ENCODE results near the gene PTPN6.
A peak's percentile ranks its signal among the peaks of the same experiment; 100 is the strongest.
"Not testable (repeated sequence)": the region's sequence is repeated elsewhere in the genome, so short reads cannot be mapped to it uniquely, and the experiment has no call there.

The PTPN6 gene

DNA sequence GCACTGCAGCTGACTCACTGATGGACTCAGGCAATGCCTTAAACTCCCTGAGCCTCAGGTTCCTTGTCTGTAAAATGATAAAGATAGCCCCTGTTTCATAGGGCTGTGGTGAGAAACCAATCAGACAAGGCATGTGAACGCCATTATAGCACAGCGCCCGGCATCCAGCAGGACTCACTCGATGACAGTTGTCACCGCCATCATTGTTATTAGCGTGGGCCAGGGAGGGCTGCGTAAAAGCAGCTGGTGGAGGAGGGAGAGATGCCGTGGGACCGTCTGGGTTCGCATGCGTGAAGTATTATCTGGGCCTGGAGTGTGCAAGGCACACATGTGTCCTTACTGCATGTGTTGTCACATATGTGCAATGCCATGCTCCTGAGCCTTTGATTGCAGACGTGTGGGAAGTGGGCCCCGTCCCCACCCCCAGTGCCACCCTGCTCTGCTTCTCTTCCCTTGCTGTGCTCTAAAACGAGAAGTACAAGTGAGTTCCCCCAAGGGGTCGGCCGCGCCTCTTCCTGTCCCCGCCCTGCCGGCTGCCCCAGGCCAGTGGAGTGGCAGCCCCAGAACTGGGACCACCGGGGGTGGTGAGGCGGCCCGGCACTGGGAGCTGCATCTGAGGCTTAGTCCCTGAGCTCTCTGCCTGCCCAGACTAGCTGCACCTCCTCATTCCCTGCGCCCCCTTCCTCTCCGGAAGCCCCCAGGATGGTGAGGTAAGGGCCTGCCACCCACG, at the start of gene PTPN6:
PTPN6 (plus strand) TSS at position 546 of the 730 bp plus-strand sequence; CDS start at position 703, 157 bp downstream.
- DNase-seq (ENCODE audit: low spot score), result peak; percentile 64

DNA sequence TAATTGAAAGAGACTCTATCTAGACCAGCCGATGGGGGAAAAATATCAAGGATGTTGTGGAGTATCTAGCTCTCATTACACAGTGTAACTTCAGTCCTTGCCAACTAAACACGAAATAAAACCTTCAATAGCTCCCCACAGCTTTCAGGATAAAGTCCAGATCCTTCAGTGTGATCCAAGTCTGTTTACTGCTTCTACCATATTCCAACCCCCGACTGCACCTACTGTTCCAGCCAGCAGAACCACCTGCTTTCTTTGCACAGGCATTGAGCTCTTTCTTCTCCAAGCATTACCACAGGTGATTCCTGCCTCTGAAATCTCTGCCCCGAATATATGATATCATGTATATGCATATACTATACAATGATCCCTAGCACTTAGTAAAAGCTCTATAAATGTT, 48.7 kb upstream of the PTPN6 start:
- no peak for DNase-seq (ENCODE audit: low spot score)

DNA sequence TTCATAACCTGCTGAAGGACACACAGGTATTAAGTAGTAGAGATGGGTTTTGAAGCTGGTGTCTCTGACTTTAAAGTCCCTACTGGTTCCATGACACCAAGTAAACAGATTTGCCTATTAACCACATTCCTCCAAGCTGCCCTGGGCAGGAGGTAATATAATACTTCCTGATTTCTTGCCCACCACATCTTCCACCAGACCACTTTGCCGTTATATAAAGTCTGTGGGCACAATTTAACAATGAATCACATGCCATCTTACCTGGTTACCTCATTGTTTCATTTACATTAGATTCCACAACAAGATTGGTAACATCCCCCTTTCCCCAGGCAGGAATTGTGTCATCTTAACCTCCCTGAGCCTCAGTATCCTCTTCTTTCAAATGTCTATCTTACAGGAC, 47.4 kb upstream of the PTPN6 start:
- no peak for DNase-seq (ENCODE audit: low spot score)

DNA sequence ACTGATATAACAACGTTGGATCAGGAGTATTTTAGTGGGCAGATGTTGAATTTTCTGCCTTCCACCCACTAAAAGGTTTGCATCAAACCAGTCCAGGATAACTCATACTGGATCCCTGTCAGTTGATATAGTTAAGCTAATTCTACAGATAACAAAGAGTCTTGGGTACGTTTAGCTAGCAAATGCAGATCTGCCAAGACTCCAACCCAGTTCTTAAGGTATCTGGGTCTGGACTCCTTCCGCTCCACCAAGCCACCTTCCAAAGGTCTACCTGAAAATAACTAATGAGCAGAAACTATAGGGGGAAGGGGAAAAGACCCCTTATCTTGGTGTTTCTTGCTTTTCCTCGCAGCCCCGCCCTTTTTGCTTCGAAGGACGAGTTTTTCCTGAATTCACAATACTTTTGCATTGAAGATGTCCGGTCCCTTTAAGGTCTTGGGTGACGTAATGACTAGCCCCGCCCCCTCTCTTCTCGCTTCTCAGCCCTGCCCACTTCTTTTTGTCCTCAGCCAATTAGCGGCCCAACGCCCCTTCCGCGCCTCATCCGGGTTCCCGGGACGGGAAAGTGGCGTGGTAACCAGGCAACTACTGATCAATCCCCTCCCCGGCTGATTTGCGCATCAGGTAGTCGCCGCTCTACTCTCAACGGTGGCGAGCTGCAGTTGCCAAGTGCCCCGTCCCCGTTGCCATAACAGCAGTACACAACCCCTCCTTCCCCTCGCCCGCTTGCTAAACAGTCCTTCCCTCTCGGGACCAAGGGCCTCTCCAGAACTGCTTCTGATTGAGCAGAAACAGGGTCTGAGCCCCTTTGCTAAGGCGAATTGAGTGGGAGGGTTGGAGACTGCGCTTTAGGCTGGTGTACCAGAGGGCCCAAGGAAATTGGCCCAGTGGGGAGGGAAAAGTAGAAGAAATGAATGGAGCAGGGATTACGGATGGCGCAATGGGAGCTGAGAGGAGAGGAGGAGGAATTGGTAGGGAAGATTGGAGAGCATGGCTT, 46.6 kb upstream of the PTPN6 start, which contains the start of gene LRRC23:
LRRC23 (plus strand) TSS at position 543 of the 997 bp plus-strand sequence. CDS start 812 bp downstream, outside the sequence.
- peak; percentile 94 for DNase-seq (ENCODE audit: low spot score)

DNA sequence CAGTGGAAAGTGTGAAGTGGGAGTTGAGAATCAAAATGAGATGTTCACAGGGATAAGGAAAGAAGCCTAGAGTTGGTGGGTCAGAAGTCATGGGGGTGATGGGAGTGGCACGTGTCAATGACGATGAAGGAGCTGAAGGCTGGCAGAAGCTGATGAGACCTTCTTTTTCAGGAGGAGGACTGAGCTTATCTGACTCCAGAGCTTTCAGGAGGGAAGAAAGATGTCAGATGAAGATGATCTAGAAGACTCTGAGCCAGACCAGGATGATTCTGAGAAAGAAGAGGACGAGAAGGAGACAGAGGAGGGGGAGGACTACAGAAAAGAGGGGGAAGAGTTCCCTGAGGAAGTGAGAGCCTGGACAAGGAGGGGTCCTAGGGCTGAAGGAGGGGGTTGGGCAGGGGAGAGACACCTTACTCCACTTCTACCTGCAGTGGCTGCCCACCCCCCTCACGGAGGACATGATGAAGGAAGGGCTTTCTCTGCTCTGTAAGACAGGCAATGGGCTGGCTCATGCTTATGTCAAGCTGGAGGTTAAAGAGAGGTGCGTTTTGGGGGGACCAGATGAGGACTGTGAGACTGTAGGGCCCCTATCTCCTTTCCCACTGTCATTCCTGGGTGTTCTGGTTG, 45.6 kb upstream of the PTPN6 start:
- no peak for DNase-seq (ENCODE audit: low spot score)

DNA sequence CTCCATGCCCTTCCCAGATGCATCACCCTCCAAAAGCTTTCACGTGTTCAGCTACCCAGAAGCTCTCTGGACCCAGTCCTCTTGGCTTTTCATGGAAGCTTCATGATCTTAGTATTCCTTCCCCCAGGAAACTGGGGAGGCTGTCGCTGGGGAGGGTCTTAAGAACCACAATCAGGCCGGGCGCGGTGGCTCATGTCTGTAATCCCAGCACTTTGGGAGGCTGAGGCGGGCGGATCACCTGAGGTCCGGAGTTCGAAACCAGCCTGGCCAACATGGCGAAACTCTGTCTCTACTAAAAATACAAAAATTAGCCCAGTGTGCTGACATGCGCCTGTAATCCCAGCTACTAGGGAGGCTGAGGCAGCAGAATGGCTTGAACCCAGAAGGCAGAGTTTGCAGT, 43.0 kb upstream of the PTPN6 start:
- DNase-seq (ENCODE audit: low spot score), result not testable (repeated sequence)

DNA sequence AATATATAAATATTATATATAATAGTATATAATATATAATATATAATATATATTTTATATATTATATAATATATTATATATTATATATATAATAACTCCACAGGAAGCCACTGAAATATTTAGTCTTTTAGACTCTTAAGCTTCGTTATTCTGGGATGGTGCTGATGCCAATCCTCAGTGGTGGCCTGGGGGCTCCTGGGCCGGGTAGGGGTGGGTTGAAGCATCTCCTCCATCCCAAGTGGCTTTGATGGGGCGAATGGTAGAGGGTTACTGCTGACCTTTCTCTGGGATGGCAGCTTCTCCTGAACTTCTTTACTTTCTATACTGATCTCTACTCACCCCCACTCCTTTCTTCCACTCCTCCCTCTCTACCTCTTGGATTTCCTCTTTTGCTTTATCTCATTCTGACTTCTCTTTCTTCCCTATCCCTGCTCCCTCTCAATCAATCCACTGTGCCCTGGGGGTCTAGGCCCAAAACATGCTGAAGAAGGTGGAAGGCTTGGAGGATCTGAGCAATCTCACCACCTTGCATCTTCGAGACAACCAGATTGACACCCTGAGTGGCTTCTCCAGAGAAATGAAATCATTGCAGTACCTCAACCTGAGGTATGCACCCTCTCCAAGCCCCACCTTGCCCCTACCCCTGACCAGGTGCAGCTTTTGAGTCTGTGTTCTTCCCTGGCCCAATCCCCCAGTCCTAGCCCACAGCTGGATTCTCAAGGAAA, 41.6 kb upstream of the PTPN6 start:
- no peak for DNase-seq (ENCODE audit: low spot score)

DNA sequence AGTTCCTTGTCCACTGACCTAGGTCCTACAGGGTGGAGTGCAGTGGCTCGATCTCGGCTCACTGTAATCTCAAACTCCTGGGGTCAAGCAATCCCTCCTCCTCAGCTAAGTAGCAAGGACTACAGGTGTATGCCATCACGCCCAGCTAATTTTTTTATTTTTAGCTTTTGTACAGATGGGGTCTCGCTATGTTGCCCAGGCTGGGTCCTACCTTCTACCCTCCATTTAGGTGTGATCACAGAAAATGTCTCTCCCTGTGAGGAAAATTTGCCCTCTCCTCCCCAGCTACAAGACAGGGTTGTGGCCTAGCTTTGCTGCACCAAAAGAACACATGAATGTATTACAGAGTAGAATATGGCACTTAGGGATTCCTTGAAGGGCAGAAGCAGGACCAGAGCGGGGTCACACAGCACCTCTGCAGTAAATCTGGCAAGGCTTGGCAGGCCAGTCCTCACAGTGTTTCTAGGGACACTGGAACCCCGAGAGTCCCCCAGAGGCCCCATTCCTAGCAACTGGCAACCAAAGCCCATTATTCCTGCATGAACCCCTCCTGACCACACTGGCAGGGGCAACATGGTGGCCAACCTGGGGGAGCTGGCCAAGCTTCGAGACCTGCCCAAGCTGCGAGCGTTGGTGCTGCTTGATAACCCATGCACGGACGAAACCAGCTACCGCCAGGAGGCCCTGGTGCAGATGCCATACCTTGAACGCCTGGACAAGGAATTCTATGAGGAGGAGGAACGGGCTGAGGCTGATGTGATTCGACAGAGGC, 38.8 kb upstream of the PTPN6 start:
- DNase-seq (ENCODE audit: low spot score), result no peak

DNA sequence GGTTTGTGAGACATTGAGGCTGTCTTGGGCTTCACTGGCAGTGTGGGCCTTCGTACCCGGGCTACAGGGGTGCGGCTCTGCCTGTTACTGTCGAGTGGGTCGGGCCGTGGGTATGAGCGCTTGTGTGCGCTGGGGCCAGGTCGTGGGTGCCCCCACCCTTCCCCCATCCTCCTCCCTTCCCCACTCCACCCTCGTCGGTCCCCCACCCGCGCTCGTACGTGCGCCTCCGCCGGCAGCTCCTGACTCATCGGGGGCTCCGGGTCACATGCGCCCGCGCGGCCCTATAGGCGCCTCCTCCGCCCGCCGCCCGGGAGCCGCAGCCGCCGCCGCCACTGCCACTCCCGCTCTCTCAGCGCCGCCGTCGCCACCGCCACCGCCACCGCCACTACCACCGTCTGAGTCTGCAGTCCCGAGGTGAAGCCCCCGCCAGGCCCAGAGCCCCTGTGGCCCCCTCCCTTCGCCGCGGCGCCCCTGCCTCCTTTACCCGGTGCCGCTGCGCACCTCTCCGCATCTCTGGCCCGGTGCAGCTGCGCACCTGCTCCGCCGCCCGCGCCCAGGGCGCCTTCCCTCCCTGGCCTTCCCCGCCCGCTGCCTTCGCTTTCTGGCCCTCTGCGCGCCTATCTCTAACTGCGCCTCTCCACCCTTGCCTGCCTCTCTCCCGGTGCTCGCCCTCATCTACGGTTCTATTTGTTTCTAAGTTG, 36.8 kb upstream of the PTPN6 start, which contains the start of gene ENO2:
ENO2 (plus strand) TSS at position 335 of the 701 bp plus-strand sequence. CDS start 1,253 bp downstream, outside the sequence.
- peak; percentile 82 for DNase-seq (ENCODE audit: low spot score)

DNA sequence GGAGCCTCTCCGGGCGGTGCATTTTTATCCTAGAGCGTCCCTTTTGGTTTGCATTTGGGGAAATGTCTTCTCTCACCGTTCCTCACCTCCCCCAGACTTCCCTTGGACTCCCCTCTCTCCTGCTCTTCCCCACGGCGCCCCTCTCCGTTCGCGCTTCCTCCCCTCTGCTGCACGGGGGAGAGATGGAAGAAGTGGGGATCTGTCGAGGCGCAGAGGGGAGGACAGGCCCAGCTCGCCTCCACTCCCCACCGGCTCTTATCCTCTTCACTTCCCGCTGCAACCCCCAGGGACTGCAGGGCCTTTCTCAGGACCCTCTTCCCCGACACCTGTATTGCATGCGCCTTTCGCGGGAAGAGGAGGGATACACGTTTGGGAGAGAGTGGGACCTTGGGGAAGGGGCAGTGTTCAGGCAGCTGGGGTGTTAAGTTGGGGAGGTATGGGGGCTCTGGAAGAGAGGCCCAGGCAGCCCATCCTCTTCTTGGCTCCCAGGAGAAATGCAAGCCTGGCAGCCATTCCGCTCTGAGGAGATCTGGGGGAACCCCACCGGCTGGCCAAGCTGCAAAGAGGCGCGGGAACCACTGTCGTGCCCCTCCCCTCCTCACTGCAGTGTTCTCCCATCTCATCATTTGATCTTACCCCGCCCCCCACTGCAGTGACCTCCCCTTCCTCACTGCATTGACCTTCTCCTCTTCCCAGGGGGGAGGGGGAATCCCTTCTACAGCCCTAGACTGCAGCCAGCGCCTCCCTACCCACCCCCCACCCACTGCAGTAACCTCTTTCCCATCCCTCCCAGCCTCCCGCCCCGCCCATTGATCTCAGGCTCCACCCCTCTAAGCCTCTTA, 36.0 kb upstream of the PTPN6 start:
- DNase-seq (ENCODE audit: low spot score), result no peak

DNA sequence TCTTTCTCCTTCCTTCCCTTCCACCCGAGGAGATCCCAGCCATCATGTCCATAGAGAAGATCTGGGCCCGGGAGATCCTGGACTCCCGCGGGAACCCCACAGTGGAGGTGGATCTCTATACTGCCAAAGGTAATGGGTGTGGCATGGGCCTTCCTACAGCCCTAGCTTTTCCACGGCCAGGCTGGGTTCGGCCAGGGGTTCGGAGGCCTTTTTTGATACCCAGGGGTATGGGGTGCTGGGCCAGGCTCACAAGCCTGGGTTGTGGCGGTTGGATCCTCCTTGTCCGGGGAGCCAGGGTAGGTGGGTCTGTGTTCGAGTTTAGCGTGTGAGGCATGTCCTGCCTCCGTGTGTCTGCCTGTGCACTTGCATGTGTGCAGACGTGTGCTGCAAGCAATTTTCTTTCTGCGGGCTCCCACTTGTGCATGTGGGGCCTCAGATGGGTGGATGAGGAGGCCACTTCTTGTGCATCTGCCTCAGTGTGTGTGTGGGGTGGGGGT, 35.3 kb upstream of the PTPN6 start:
- DNase-seq (ENCODE audit: low spot score), result no peak

DNA sequence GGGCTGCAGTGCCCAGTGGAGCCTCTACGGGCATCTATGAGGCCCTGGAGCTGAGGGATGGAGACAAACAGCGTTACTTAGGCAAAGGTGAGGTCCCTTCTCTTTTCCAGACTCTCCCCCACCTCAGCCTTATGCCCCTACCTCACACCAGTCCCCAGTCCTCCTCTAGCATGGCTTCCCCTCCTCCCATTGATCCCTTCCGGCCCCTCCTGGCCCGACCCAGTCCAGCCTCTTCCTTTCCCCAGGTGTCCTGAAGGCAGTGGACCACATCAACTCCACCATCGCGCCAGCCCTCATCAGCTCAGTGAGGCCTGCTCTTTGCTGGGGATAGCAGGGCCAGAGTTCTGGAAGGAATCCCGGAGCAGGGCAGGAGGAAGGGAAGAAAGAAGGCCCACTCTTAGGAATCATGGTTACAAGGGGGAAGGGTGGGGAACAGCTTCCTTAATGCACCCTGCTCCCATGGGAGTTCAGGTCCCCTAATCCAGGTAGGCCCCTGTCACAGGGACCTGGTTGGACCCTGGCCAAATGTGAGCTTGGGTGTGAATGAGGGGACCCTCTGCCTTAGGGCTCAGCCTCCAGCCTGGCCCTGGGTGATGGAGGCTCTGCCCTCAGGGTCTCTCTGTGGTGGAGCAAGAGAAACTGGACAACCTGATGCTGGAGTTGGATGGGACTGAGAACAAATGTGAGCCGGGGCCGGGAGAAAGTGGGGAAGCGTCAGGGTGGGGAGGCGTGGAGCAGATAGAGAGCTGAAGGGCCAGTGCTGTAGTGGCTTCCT, 34.5 kb upstream of the PTPN6 start:
- DNase-seq (ENCODE audit: low spot score), result no peak

DNA sequence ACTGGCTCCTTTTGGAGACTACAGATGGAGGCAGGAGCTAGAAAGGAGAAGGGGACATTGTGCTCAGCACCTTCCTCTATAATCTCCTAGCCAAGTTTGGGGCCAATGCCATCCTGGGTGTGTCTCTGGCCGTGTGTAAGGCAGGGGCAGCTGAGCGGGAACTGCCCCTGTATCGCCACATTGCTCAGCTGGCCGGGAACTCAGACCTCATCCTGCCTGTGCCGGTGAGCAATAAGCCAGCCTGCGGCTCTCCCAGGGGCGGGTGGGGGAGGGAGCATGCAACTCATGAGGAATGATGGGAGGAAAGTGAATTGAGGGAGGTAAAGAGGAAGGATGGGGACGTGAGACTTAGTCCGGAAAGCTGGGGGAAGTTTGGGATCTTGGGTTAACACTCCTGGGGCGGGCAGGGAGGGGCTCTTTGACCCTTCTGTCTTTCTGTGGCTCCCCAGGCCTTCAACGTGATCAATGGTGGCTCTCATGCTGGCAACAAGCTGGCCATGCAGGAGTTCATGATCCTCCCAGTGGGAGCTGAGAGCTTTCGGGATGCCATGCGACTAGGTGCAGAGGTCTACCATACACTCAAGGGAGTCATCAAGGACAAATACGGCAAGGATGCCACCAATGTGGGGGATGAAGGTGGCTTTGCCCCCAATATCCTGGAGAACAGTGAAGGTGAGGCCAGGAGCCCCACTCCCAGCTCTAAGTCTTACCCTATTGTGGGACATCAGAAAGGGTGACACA, 33.5 kb upstream of the PTPN6 start:
- no peak for DNase-seq (ENCODE audit: low spot score)

DNA sequence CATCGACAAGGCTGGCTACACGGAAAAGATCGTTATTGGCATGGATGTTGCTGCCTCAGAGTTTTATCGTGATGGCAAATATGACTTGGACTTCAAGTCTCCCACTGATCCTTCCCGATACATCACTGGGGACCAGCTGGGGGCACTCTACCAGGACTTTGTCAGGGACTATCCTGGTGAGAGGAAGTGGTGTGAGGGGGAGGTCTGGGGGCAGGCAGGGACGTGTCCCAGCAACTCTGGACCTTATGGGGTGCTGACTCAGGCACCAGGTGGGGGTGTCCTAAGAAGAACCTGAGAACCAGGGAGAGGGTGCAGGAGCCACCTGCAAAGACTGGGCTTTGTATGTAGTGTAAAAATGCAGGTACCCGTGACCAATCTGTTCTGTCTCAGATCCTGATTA, 31.6 kb upstream of the PTPN6 start:
- no peak for DNase-seq (ENCODE audit: low spot score)

DNA sequence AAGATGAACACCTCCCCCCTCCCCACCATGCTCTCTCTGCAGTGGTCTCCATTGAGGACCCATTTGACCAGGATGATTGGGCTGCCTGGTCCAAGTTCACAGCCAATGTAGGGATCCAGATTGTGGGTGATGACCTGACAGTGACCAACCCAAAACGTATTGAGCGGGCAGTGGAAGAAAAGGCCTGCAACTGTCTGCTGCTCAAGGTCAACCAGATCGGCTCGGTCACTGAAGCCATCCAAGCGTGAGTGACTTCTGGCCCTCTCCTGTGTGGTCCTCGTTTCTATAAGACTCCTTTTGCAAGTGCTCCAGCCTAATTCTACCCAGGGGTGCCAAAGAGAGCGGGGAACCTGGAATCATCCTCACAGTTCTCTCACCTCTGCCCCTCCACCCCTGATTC, 29.6 kb upstream of the PTPN6 start:
- DNase-seq (ENCODE audit: low spot score), result no peak

DNA sequence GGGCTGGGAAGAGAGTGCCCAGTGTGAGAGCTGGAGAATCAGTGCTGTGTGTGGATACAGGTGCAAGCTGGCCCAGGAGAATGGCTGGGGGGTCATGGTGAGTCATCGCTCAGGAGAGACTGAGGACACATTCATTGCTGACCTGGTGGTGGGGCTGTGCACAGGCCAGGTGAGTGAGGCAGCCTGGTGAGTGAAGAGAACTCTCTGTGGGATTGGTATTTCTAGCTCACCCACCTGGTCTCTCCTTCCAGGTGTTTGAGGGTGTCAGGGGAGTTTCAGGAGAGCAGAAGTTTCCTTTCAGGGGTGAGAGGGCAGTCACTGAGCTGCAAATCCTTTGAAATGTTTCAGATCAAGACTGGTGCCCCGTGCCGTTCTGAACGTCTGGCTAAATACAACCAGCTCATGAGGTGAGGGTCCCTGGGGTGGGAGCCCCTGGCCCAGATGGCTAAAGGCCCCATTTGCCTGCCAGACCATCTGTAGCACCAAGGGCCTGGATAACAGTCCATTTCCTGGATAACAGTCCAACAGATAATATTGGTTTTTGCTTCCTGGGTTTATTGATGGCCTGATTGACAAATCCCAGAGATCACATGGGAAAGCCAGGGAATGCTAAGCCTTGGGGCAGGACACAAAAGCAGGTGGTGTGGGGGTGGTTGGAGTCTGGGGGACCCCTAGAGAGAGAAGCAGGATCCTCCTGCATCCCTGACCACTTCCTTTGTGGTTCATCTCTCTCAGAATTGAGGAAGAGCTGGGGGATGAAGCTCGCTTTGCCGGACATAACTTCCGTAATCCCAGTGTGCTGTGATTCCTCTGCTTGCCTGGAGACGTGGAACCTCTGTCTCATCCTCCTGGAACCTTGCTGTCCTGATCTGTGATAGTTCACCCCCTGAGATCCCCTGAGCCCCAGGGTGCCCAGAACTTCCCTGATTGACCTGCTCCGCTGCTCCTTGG, 28.9 kb upstream of the PTPN6 start:
- peak; percentile 82 for DNase-seq (ENCODE audit: low spot score)

Data from germinal center (tissue), 1 donor.